ENCODE measurements around the gene STK11. TPM values are rescaled to one million over a fixed set of nuclear protein-coding genes. Genes with fewer than 3 reads are reported as not detected.
A peak's percentile ranks its signal among the peaks of the same experiment; 100 is the strongest.

STK11 gene, protein sequence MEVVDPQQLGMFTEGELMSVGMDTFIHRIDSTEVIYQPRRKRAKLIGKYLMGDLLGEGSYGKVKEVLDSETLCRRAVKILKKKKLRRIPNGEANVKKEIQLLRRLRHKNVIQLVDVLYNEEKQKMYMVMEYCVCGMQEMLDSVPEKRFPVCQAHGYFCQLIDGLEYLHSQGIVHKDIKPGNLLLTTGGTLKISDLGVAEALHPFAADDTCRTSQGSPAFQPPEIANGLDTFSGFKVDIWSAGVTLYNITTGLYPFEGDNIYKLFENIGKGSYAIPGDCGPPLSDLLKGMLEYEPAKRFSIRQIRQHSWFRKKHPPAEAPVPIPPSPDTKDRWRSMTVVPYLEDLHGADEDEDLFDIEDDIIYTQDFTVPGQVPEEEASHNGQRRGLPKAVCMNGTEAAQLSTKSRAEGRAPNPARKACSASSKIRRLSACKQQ
- 10 to 100 TPM; 52.5 to 91.2 (median 68.7) TPM for total RNA-seq

DNA sequence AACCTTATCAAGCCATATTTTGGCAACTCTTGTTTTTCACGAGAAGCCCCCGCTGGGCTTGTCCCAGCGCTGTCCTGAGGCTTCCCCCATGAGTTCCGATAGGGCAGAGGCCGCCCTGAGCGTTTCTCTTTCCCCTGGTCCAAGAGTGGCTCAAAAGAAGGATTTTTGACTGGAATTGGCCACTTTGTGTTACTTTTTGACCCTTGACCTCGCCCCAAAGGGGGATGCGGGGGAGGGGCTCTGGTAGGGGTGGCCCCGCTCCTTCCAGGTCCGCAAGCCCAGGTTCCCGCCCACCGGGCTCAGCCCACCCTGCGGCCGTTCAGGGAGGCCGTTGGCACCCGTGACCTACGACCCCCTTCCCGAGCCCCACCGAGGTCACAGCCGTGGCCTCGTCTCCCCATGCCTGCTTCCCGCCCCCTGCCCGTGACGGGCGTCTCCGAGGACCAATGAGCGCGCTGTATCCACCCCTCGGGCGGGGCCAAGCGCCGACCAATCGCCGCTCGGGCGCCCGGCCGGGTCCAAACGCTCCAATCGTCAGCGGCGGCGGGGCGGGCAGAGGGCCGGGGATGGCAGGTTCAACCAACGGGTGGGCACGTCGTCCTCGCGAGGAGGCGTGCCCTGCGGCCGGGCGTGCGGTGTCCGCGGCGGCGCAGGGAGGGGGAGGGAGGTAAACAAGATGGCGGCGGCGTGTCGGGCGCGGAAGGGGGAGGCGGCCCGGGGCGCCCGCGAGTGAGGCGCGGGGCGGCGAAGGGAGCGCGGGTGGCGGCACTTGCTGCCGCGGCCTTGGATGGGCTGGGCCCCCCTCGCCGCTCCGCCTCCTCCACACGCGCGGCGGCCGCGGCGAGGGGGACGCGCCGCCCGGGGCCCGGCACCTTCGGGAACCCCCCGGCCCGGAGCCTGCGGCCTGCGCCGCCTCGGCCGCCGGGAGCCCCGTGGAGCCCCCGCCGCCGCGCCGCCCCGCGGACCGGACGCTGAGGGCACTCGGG, at the start of gene STK11:
Gene STK11 (plus strand): TSS at position 665 of the 986 bp plus-strand sequence. CDS start 1,136 bp downstream, outside the sequence.
- 5 to 8% methylated on average over 48 to 80 of the region's 114 CpGs for WGBS, 2 donors
- Histone ChIP-seq H3K27ac (peak within 1 kb of the TSS; percentile 81 to 98 (median 90)), H3K4me3 (peak within 1 kb of the TSS; percentile 44 to 80 (median 78)), H3K27me3 (no peaks in the 10 kb centered on the region), H3K9me3 (no peaks in the 10 kb centered on the region), H3K36me3 (peaks cover 0 to 4% (median 0%) of the 10 kb centered on the region in 3 donors), H3K4me1 (peaks cover 0 to 57% (median 43%) of the 10 kb centered on the region in 4 donors)
- DNase-seq (ENCODE audit: low spot score in 2 of 2): peak; percentile 98
- TF ChIP-seq, protein P1, sequence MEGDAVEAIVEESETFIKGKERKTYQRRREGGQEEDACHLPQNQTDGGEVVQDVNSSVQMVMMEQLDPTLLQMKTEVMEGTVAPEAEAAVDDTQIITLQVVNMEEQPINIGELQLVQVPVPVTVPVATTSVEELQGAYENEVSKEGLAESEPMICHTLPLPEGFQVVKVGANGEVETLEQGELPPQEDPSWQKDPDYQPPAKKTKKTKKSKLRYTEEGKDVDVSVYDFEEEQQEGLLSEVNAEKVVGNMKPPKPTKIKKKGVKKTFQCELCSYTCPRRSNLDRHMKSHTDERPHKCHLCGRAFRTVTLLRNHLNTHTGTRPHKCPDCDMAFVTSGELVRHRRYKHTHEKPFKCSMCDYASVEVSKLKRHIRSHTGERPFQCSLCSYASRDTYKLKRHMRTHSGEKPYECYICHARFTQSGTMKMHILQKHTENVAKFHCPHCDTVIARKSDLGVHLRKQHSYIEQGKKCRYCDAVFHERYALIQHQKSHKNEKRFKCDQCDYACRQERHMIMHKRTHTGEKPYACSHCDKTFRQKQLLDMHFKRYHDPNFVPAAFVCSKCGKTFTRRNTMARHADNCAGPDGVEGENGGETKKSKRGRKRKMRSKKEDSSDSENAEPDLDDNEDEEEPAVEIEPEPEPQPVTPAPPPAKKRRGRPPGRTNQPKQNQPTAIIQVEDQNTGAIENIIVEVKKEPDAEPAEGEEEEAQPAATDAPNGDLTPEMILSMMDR (IDR thresholded peaks at IDR 0.05): no peak
- TF ChIP-seq POLR2A (IDR thresholded peaks at IDR 0.05) (peak; percentile 59 to 89), EP300 (IDR thresholded peaks at IDR 0.05) (peak; percentile 35 to 87)

DNA sequence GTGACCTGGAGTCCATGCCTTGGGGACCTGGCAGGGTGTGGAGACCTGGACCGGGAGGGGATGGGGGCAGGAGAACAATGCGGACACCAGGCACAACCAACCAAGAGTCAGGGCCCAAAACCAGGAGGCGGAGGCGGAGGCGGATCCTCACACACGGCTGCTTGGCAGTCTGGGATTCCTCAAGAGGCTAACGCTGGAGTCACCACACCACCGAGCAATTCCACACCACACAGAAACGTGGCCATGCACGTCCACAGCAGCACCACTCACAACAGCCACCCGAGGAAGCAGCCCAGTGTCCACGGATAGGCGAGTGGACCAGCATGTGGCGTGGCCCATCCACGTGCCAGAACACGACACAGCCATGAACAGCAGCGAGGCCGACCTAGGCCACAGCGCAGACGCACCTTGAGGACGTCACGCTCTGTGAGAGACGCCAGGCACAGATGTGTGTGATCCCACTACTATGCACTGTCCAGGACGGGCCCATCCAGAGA, 49.2 kb upstream of the STK11 start:
- 74 to 81% methylated on average over 5 to 20 of the region's 24 CpGs for whole genome bisulfite sequencing, 2 donors
- DNase-seq (ENCODE audit: low spot score in 2 of 2): no peak
- Histone ChIP-seq H3K27ac (peak overlapping the region; percentile 71 to 96 (median 92)), H3K4me3 (no peak overlapping the region), H3K4me1 (peaks cover 0 to 74% (median 33%) of the 10 kb centered on the region in 4 donors), H3K9me3 (no peaks in the 10 kb centered on the region), H3K36me3 (peaks cover 0 to 34% (median 6%) of the 10 kb centered on the region in 3 donors), H3K27me3 (no peaks in the 10 kb centered on the region)
- TF ChIP-seq POLR2A (IDR thresholded peaks at IDR 0.05) (no peak), EP300 (IDR thresholded peaks at IDR 0.05) (no peak)
- TF ChIP-seq, protein P1 (IDR thresholded peaks at IDR 0.05): no peak

DNA sequence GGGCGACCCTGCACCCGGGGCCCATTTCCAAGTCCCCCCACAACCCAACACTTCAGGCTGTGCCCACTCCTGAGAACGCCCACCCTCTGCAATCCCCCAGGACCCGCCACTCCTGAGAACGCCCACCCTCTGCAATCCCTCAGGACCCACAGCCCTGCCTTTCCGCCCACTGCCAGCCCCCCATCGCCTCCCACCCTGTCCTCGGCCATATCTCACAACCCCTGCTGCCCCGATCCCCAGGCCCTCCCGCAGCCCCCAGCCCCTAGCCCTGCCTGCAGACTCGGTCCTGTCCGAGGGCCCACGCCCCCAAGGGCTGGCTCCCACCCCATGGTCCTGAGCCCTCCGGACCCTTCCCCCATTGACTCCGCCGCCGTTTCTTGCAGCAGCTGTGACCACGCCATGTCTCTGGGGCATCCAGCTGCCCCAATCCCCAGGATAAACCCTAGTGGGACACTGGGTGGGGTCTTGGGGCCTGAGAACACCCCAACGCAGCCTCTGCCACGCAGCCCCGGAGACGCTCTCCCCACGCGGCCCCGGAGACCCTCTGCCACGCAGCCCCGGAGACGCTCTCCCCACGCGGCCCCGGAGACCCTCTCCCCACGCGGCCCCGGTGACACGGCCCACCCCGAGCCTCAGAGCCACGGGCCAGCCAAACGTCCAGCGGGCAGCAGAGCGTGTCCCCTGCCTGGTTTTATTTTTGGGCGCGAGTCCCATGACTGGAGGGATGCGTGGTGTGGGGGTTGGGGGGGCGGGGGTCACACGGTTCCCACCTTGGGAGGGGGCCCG, 48.6 kb upstream of the STK11 start:
- Histone ChIP-seq H3K27ac (peak overlapping the region in 3 of 4 donors; percentile 90 to 96 (median 95)), H3K4me1 (peaks cover 0 to 74% (median 31%) of the 10 kb centered on the region in 4 donors), H3K4me3 (no peak overlapping the region), H3K27me3 (no peaks in the 10 kb centered on the region), H3K36me3 (peaks cover 0 to 27% (median 6%) of the 10 kb centered on the region in 3 donors), H3K9me3 (no peaks in the 10 kb centered on the region)
- no peak for DNase-seq (ENCODE audit: low spot score in 2 of 2)
- WGBS, 2 donors: 90 to 92% methylated on average over 41 to 46 of the region's 46 CpGs
- TF ChIP-seq, protein P1 (IDR thresholded peaks at IDR 0.05): no peak
- TF ChIP-seq POLR2A (IDR thresholded peaks at IDR 0.05) (no peak), EP300 (IDR thresholded peaks at IDR 0.05) (no peak)

DNA sequence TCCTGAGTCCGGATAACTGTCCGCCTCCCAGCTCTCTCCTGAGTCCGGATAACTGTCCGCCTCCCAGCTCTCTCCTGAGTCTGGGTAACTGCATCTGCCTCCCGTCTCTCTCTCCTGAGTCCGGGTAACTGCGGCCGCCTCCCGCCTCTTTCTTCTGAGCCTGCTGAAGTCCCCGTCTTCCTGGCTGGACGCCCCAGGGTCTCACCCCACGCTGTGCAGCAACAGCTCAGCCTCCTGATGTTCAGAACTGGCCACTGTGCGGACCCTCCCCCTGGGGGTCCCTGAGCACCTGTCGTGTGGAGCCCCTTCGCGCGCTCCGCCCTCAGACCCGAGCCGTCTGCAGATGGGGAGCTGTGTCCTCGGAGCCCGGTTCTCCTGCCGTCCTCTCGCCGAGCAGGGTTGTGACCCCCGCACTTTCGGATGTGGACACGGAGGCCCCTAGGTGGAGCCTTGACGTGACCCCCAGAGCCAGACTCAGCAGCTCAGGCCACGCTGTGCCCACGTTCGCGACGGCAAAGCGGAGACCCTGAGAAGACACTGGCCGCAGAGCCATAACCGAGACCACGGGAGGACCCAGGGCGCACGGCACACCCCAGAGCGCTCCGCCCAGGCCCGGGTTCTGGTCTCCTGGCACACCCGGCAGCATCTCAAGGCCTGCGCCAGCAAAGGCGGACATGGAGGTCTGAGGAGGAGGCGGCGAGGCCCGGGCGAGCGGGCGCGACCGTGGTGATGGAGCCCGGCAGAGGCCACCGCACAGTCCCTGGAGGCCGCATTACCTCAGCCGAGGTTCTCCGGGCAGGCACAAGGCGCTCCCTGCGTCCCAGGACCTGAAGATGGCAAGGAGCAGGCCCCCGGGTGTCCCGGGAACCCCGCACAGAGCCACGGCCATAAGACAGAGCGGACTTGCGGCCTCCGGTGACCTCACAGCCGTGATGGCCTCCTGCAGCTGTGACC, 47.4 kb upstream of the STK11 start:
- peaks cover 0 to 70% (median 28%) of the 10 kb centered on the region in 4 donors for H3K4me1 ChIP-seq

More for the DNA sequence above, 47.4 kb upstream of the STK11 start:
- Histone ChIP-seq H3K9me3 (no peaks in the 10 kb centered on the region), H3K27ac (peak overlapping the region in 1 of 4 donors; percentile 96), H3K4me3 (no peak overlapping the region), H3K36me3 (peaks cover 0 to 22% (median 0%) of the 10 kb centered on the region in 3 donors), H3K27me3 (no peaks in the 10 kb centered on the region)
- TF ChIP-seq, protein P1 (IDR thresholded peaks at IDR 0.05): no peak
- no peak for TF ChIP-seq EP300 (IDR thresholded peaks at IDR 0.05)
- TF ChIP-seq POLR2A (IDR thresholded peaks at IDR 0.05): no peak
- WGBS, 2 donors: 89 to 90% methylated on average over 51 to 62 of the region's 69 CpGs
- DNase-seq (ENCODE audit: low spot score in 2 of 2): no peak
